NT2/D1 (cell line): ENCODE data around the gene KCNK3.

Source experiments
- DNase-seq: peaks from one replicate; pipeline ENCODE4 v3.0.0-alpha.2; 2011; ENCODE audit warnings: low read depth, low spot score
- H3K27me3 ChIP-seq: 2 replicates; pipeline ENCODE4 v1.6.0; 2011; ENCODE audit warnings: mild to moderate bottlenecking; ENCODE audit not compliant: insufficient read length, insufficient read depth
- H3K36me3 ChIP-seq: 2 replicates; pipeline ENCODE4 v1.6.1; 2011; ENCODE audit warnings: mild to moderate bottlenecking, low read length, mixed read lengths; ENCODE audit not compliant: insufficient read depth, insufficient read length
- H3K4me1 ChIP-seq: 2 replicates; pipeline ENCODE4 v1.5.1; 2011; ENCODE audit not compliant: insufficient read depth, insufficient read length
- H3K4me3 ChIP-seq: 2 replicates; pipeline ENCODE4 v1.5.1; 2011; ENCODE audit warnings: low read depth; ENCODE audit not compliant: insufficient read length
- H3K9ac ChIP-seq: 2 replicates; pipeline ENCODE4 v1.6.0; 2011; ENCODE audit warnings: low read depth; ENCODE audit not compliant: insufficient read length
- H3K9me3 ChIP-seq: 2 replicates; pipeline ENCODE4 v1.5.1; 2011; ENCODE audit warnings: mild to moderate bottlenecking, low read length; ENCODE audit not compliant: insufficient read depth
- SUZ12 ChIP-seq: IDR thresholded peaks from 2 replicates; pipeline ENCODE4 v1.6.1; 2011; ENCODE audit not compliant: insufficient read length, insufficient read depth; ENCODE audit errors: extremely low read depth
- YY1 ChIP-seq: IDR thresholded peaks from 2 replicates; pipeline ENCODE4 v1.6.1; 2011; ENCODE audit not compliant: insufficient read length, insufficient read depth
- ZNF274 ChIP-seq: IDR thresholded peaks from 2 replicates; pipeline ENCODE4 v1.6.1; 2011; ENCODE audit warnings: mild to moderate bottlenecking, low read depth, low read length

The KCNK3 gene

DNA sequence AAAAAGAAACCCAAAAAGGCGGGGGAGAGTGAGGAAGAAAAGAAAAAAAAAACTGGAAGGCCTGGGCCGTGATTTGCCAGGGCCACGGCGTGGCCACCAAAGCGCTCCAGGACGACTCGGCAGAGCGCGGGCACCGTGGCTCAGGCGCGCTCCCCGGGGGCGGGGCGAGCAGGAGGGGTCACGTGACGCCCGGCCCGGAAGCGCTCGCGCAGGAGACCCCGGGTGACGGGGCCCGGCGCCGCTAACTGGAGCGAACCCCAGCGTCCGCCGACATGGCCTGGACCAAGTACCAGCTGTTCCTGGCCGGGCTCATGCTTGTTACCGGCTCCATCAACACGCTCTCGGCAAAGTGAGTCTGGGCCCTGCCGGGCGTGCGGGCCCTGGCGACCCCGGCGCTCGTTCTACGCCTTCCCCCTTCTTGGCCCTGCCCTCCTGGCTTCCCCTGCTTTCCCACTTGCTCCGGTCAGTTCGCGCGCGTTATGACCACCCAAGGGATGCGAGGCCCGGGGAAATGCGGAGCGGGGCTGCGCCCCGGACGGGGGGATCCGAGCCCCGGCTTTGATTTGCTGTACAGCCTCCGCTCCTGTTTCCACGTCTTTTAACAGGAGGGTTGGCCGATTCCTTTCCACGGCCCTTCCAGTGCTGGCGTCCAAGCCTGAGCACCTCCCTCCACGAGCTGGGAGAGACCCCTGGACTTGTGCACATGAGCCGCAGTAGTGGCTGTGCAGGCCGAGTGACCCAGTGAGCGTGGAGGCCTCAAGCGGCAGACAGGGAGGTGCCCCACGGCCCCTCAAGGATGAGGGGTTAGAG is 71.8 kb downstream of the KCNK3 start, which contains the start of gene SLC35F6:
Gene SLC35F6, plus strand, starts transcription at position 207 of the 810 bp plus-strand sequence. Its CDS starts 66 bp downstream, at position 273.
- Histone ChIP-seq H3K4me1 (peaks cover 5% of the 10 kb centered on the region), H3K36me3 (peaks cover 11% of the 10 kb centered on the region), H3K9ac (peak within 1 kb of the TSS; percentile 95), H3K9me3 (no peaks in the 10 kb centered on the region), H3K27me3 (no peaks in the 10 kb centered on the region), H3K4me3 (peak within 1 kb of the TSS; percentile 76)
- no peak for DNase-seq
- TF ChIP-seq SUZ12, result no peak
- TF ChIP-seq YY1, result no peak
- no peak for TF ChIP-seq ZNF274

- H3K4me1 ChIP-seq, result peaks cover 10% of the 10 kb centered on the region
- H3K27me3 ChIP-seq, result no peaks in the 10 kb centered on the region
- TF ChIP-seq YY1 (no peak), SUZ12 (no peak), ZNF274 (no peak)
- no peak for DNase-seq
- peaks cover 18% of the 10 kb centered on the region for H3K36me3 ChIP-seq
- peak overlapping the region; percentile 76 for H3K4me3 ChIP-seq
- peak overlapping the region; percentile 95 for H3K9ac ChIP-seq
- no peaks in the 10 kb centered on the region for H3K9me3 ChIP-seq
These were observed 72.4 kb downstream of the KCNK3 start for GRCh38 chr2:26764906-26765305.

- Histone ChIP-seq H3K4me3 (no peak overlapping the region), H3K9me3 (no peaks in the 10 kb centered on the region), H3K36me3 (peaks cover 22% of the 10 kb centered on the region), H3K27me3 (no peaks in the 10 kb centered on the region), H3K4me1 (peaks cover 10% of the 10 kb centered on the region), H3K9ac (peak overlapping the region; percentile 95)
- TF ChIP-seq ZNF274, result no peak
- no peak for TF ChIP-seq YY1
- TF ChIP-seq SUZ12, result no peak
- DNase-seq, result no peak
These were observed 73.1 kb downstream of the KCNK3 start for GRCh38 chr2:26765475-26766200.

- DNase-seq, result no peak
- TF ChIP-seq YY1 (no peak), SUZ12 (no peak)
- Histone ChIP-seq H3K36me3 (peaks cover 30% of the 10 kb centered on the region), H3K9ac (no peak overlapping the region), H3K27me3 (no peaks in the 10 kb centered on the region), H3K9me3 (no peaks in the 10 kb centered on the region), H3K4me3 (no peak overlapping the region), H3K4me1 (peaks cover 12% of the 10 kb centered on the region)
These were observed 74.6 kb downstream of the KCNK3 start for GRCh38 chr2:26767129-26767528.

DNA sequence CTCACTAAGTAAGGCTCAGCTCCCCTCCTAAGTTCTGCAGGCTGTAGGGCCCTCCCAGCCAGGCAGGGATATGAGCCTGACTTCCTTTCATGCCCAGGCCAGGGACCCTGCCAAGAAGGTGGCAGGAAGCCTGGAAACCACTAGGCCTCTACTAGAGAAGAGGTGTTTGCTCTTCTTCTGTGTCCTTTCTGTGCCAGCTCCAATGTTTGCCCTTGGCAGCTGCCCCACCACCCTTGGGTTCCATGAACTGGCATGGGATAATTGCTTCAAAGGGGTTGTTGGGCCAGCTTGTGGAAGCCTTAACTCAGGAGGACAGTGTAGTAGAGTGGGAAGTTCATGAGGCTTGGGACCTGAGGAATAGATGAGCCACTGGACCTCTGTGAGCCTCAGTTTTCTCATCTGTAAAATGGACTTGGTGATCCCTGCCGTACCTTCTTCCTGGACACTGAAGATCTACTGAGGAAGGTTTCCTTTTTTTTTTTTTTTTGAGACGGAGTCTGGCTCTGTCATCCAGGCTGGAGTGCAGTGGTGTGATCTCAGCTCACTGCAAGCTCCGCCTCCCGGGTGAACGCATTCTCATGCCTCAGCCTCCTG is 75.5 kb downstream of the KCNK3 start:
- Histone ChIP-seq H3K4me1 (peaks cover 12% of the 10 kb centered on the region), H3K4me3 (no peak overlapping the region), H3K27me3 (no peaks in the 10 kb centered on the region), H3K9ac (no peak overlapping the region), H3K9me3 (no peaks in the 10 kb centered on the region), H3K36me3 (peaks cover 36% of the 10 kb centered on the region)
- no peak for DNase-seq
- TF ChIP-seq YY1 (no peak), SUZ12 (no peak), ZNF274 (no peak)

DNA sequence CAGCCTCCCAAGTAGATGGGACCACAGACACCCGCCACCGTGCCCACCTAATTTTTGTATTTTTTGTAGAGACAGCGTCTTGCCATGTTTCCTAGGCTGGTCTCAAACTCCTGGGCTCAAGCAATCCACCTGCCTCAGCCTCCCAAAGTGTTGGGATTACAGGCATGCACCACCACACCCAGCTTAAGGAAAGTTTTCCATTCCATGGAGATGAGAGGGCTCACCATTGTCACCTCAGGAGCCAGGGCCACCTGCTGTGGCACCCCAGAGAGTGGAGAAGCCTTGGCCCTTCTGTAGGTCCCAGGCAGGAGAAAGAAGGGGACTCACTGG is 76.2 kb downstream of the KCNK3 start:
- no peak for DNase-seq
- Histone ChIP-seq H3K27me3 (no peaks in the 10 kb centered on the region), H3K9ac (no peak overlapping the region), H3K9me3 (no peaks in the 10 kb centered on the region), H3K4me3 (no peak overlapping the region), H3K4me1 (peaks cover 12% of the 10 kb centered on the region), H3K36me3 (peaks cover 36% of the 10 kb centered on the region)
- TF ChIP-seq ZNF274 (no peak), YY1 (no peak), SUZ12 (no peak)
